BE2C (cell line): ENCODE data around the gene AGBL3.

Experiments used
- DNase-seq: peaks from one replicate; pipeline ENCODE4 v3.0.0-alpha.2; 2020
- H3K27me3 ChIP-seq: fragments of 250-450 bp; sonication (Bioruptor Pico); 2 replicates; pipeline ENCODE4 v1.5.1; 2020; ENCODE audit warnings: mild to moderate bottlenecking
- H3K36me3 ChIP-seq: fragments of 250-450 bp; sonication (Bioruptor Pico); 2 replicates; pipeline ENCODE4 v1.5.1; 2020; ENCODE audit warnings: mild to moderate bottlenecking
- H3K4me1 ChIP-seq: fragments of 250-450 bp; sonication (Bioruptor Pico); 2 replicates; pipeline ENCODE4 v1.5.1; 2020
- H3K4me3 ChIP-seq: 2 replicates; pipeline ENCODE4 v1.5.1; 2011; ENCODE audit warnings: low read depth, low read length
- H3K9me3 ChIP-seq: fragments of 250-450 bp; sonication (Bioruptor Pico); 2 replicates; pipeline ENCODE4 v1.5.1; 2020
- CTCF ChIP-seq: IDR thresholded peaks from 2 replicates; pipeline ENCODE4 v1.5.1; 2012; ENCODE audit warnings: mild to moderate bottlenecking, low read depth, low read length

AGBL3 gene

GRCh38 chr7:135164357-135165061 is 178.2 kb downstream of the AGBL3 start:
- TF ChIP-seq CTCF = no peak
- H3K9me3 ChIP-seq = no peaks in the 10 kb centered on the region; the same call in 1 of the 2 replicates
- no peaks in the 10 kb centered on the region for H3K27me3 ChIP-seq
- peaks cover 44% of the 10 kb centered on the region for H3K36me3 ChIP-seq
- H3K4me3 ChIP-seq = no peak overlapping the region
- no peak for DNase-seq
- H3K4me1 ChIP-seq = no peaks in the 10 kb centered on the region

GRCh38 chr7:135165862-135166261 is 179.6 kb downstream of the AGBL3 start:
- H3K27me3 ChIP-seq = no peaks in the 10 kb centered on the region
- peaks cover 44% of the 10 kb centered on the region for H3K36me3 ChIP-seq
- H3K4me3 ChIP-seq = no peak overlapping the region
- H3K4me1 ChIP-seq = no peaks in the 10 kb centered on the region
- no peaks in the 10 kb centered on the region; the same call in 1 of the 2 replicates for H3K9me3 ChIP-seq
- DNase-seq = no peak
- TF ChIP-seq CTCF = no peak

- Histone ChIP-seq H3K27me3 (no peaks in the 10 kb centered on the region), H3K36me3 (peaks cover 44% of the 10 kb centered on the region), H3K4me1 (no peaks in the 10 kb centered on the region), H3K9me3 (no peaks in the 10 kb centered on the region; the same call in 1 of the 2 replicates), H3K4me3 (no peak overlapping the region)
- DNase-seq = no peak
- TF ChIP-seq CTCF = no peak
Measured at GRCh38 chr7:135166338-135166990, 180.2 kb downstream of the AGBL3 start.

DNA sequence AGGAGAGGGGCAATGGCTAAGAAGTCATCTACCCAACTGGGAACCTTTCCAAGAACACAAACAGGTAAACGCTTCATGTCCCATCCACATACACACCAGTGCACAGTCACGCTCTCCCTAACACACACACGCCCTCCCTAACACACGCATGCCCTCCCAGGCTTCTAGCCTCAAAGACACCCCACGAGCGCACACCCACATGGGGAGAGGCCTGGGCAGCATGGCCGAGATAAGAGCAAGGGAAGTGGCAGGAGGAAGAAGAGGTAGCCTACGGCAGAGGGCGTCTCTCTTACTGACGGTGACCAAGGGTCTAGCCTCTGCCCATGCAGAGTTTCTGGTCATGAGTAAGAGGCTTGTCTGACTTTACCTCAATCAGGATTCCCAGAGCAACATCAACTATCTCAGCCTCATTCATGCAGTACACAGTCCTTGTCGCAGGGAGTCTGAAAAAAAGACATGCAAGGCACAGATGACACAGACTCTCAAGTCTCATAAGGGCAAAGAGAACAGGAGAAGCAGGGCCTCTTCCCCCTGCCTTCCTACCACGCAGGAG is 181.1 kb downstream of the AGBL3 start:
- Histone ChIP-seq H3K9me3 (no peaks in the 10 kb centered on the region; the same call in 1 of the 2 replicates), H3K4me3 (no peak overlapping the region), H3K27me3 (no peaks in the 10 kb centered on the region), H3K4me1 (no peaks in the 10 kb centered on the region), H3K36me3 (peaks cover 42% of the 10 kb centered on the region)
- no peak for DNase-seq
- TF ChIP-seq CTCF = no peak

- H3K4me1 ChIP-seq = no peaks in the 10 kb centered on the region
- no peaks in the 10 kb centered on the region for H3K9me3 ChIP-seq
- H3K27me3 ChIP-seq = no peaks in the 10 kb centered on the region
- TF ChIP-seq CTCF = no peak
- no peak overlapping the region for H3K4me3 ChIP-seq
- H3K36me3 ChIP-seq = peaks cover 41% of the 10 kb centered on the region
- no peak for DNase-seq
Measured at GRCh38 chr7:135168001-135168400, 181.7 kb downstream of the AGBL3 start.

DNA sequence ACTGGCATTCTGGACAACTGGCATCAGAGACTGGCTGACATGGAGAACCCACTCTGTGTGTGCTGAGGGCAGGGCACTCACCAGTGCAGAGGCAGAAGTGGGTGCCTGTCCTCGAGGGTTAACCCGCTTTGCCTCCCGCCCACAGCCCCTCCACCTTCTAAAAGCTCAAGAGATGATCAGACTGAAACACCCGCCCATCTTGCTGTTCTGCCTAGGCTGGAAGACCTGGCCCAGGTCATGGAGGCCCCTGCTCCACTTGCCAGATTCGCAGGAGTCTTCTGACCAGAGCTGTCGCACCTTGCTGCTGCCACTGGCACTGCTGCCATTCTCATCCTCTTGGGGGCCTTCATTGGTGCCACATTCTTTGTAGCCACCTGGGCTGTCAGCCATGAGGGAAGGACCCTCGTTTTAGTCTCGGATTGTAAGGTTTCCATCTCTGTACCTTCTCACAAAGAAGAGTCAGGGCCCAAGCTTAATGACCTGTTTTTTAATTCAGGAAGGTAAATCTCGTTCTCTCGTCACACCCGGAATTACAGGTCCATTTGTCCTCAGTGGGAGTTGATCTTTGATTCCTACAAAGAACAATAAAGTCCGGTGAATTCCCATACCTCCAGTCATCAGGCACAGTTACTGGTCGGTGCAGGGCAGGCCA is 182.3 kb downstream of the AGBL3 start:
- Histone ChIP-seq H3K4me1 (no peaks in the 10 kb centered on the region), H3K9me3 (no peaks in the 10 kb centered on the region), H3K4me3 (no peak overlapping the region; the same call in 1 of the 2 replicates), H3K27me3 (no peaks in the 10 kb centered on the region), H3K36me3 (peaks cover 41% of the 10 kb centered on the region)
- TF ChIP-seq CTCF = no peak
- DNase-seq = no peak
